Liver (tissue), 9 donors: ENCODE measurements around the gene ITPKC. TPM values are rescaled to one million over a fixed set of nuclear protein-coding genes. Genes with fewer than 3 reads are reported as not detected.

Experiments used
- DNase-seq: peaks from one replicate; pipeline ENCODE4 v3.0.0-alpha.2; 2017; ENCODE audit warnings: low spot score
- H3K27ac ChIP-seq, 2 donors: one replicate each; pipeline ENCODE4 v1.7.0; 2013; ENCODE audit warnings: inconsistent platforms in 2 of 2, low read length in 2 of 2, control low read depth in 1 of 2, low read depth in 1 of 2, mild to moderate bottlenecking in 1 of 2
- H3K27me3 ChIP-seq, 4 donors: one replicate each; pipeline versions ENCODE4 v1.6.1 to v1.7.0; 2013; ENCODE audit warnings: low read length in 3 of 4, inconsistent platforms in 1 of 4, mild to moderate bottlenecking in 1 of 4, moderate library complexity in 1 of 4; ENCODE audit not compliant: control insufficient read depth in 4 of 4, insufficient read depth in 4 of 4
- H3K36me3 ChIP-seq, 4 donors: one replicate each; pipeline versions ENCODE4 v1.6.1 to v1.7.0; 2013; ENCODE audit warnings: low read length in 3 of 4, mild to moderate bottlenecking in 3 of 4, low read depth in 1 of 4, moderate library complexity in 1 of 4; ENCODE audit not compliant: control insufficient read depth in 4 of 4, insufficient read depth in 3 of 4
- H3K4me1 ChIP-seq, 4 donors: one replicate each; pipeline versions ENCODE4 v1.6.1 to v1.7.0; 2013; ENCODE audit warnings: low read length in 3 of 4, mild to moderate bottlenecking in 3 of 4, moderate library complexity in 1 of 4; ENCODE audit not compliant: control insufficient read depth in 4 of 4, insufficient read depth in 4 of 4
- H3K4me3 ChIP-seq, 3 donors: one replicate each; pipeline versions ENCODE4 v1.6.1 to v1.7.0; 2013; ENCODE audit warnings: low read length in 3 of 3, control low read depth in 1 of 3, low read depth in 1 of 3, mild to moderate bottlenecking in 1 of 3
- H3K9ac ChIP-seq, 2 donors: one replicate each; pipeline ENCODE4 v1.7.0; 2013; ENCODE audit warnings: low read length in 2 of 2, mild to moderate bottlenecking in 2 of 2, moderate library complexity in 2 of 2, control low read depth in 1 of 2, low read depth in 1 of 2
- H3K9me3 ChIP-seq, 4 donors: one replicate each; pipeline versions ENCODE4 v1.6.1 to v1.7.0; 2013; ENCODE audit warnings: low read length in 3 of 4; ENCODE audit not compliant: control insufficient read depth in 4 of 4
- ATF3 ChIP-seq: IDR thresholded peaks from 2 replicates; pipeline ENCODE4 v1.6.1; 2016; ENCODE audit warnings: antibody characterized with exemption
- CTCF ChIP-seq: fragments of 150-350 bp; IDR thresholded peaks from 2 replicates; pipeline ENCODE4 v1.5.1; 2017; ENCODE audit warnings: improper control_type of control experiment, low read depth, low read length; ENCODE audit not compliant: missing input control
- EGR1 ChIP-seq, 2 donors: IDR thresholded peaks; 2 replicates each; pipeline ENCODE4 v1.6.1; 2016 to 2018; ENCODE audit warnings: antibody characterized with exemption in 2 of 2, low read depth in 2 of 2
- FOXA1 ChIP-seq: IDR thresholded peaks from 2 replicates; pipeline ENCODE4 v1.6.1; 2016; ENCODE audit warnings: antibody characterized with exemption
- FOXA2 ChIP-seq: IDR thresholded peaks from 2 replicates; pipeline ENCODE4 v1.6.1; 2016; ENCODE audit warnings: antibody characterized with exemption
- GABPA ChIP-seq, 2 donors: IDR thresholded peaks in 1 of 2; conservative IDR thresholded peaks in 1 of 2; 2 replicates each; pipeline ENCODE4 v1.6.1; 2016; ENCODE audit warnings: antibody characterized with exemption in 2 of 2, mild to moderate bottlenecking in 1 of 2, moderate library complexity in 1 of 2
- HNF4A ChIP-seq, 2 donors: conservative IDR thresholded peaks; 2 replicates each; pipeline ENCODE4 v1.6.1; 2016; ENCODE audit warnings: antibody characterized with exemption in 2 of 2, mild to moderate bottlenecking in 2 of 2
- HNF4G ChIP-seq: IDR thresholded peaks from 2 replicates; pipeline ENCODE4 v1.6.1; 2016; ENCODE audit warnings: antibody characterized with exemption
- JUND ChIP-seq, 2 donors: IDR thresholded peaks; 2 replicates each; pipeline ENCODE4 v1.6.1; 2016; ENCODE audit warnings: antibody characterized with exemption in 2 of 2
- MAX ChIP-seq: IDR thresholded peaks from 2 replicates; pipeline ENCODE4 v1.6.1; 2016; ENCODE audit warnings: antibody characterized with exemption
- NR2F2 ChIP-seq: IDR thresholded peaks from 2 replicates; pipeline ENCODE4 v1.6.1; 2016; ENCODE audit warnings: antibody characterized with exemption
- RAD21 ChIP-seq, 2 donors: IDR thresholded peaks; 2 replicates each; pipeline ENCODE4 v1.6.1; 2016; ENCODE audit warnings: antibody characterized with exemption in 2 of 2, mild to moderate bottlenecking in 2 of 2
- REST ChIP-seq: IDR thresholded peaks from 2 replicates; pipeline ENCODE4 v1.6.1; 2016; ENCODE audit warnings: antibody characterized with exemption, mild to moderate bottlenecking
- RXRA ChIP-seq, 2 donors: IDR thresholded peaks; 2 replicates each; pipeline ENCODE4 v1.6.1; 2017 to 2018; ENCODE audit warnings: antibody characterized with exemption in 2 of 2, mild to moderate bottlenecking in 1 of 2
- SP1 ChIP-seq: IDR thresholded peaks from 2 replicates; pipeline ENCODE4 v1.6.1; 2018; ENCODE audit warnings: antibody characterized with exemption, mild to moderate bottlenecking
- TAF1 ChIP-seq: conservative IDR thresholded peaks from 2 replicates; pipeline ENCODE4 v1.6.1; 2016; ENCODE audit warnings: antibody characterized with exemption, mild to moderate bottlenecking
- YY1 ChIP-seq: IDR thresholded peaks from 2 replicates; pipeline ENCODE4 v1.6.1; 2016; ENCODE audit warnings: antibody characterized with exemption, mild to moderate bottlenecking
- ZBTB33 ChIP-seq: IDR thresholded peaks from 2 replicates; pipeline ENCODE4 v1.6.1; 2016; ENCODE audit warnings: antibody characterized with exemption
- WGBS: extraction: QIAGEN DNeasy Blood & Tissue Kit; methylation state at CpG from one replicate; pipeline ENCODE4 v1.1.7; 2013; 5-methylcytosine and 5-hydroxymethylcytosine counted together
- polyA plus RNA-seq, 2 donors: library from polyadenylated mRNA; stranded (reverse) in 1 of 2; unstranded in 1 of 2; fragments of 200-250 nt in 1 of 2; fragments of >200 nt in 1 of 2; fragmentation: Nextera tagmentation in 1 of 2; extraction: Ambion mirVana in 1 of 2; gene quantifications; one replicate each; pipeline versions ENCODE4 v1.2.1 to v1.2.3, GENCODE V29; 2013 to 2015
- total RNA-seq, 2 donors: library from RNA; depleted of rRNA; stranded (reverse); fragments of >200 nt; gene quantifications; one replicate each; pipeline ENCODE4 v1.2.3, GENCODE V29; 2014
- donor health status: healthy.
- donor health status: healthy.
- donor health status: healthy.
- donor health status: healthy.
- donor health status: healthy.

ITPKC gene
- total and polyA plus RNA-seq, 4 donors = 4.2 to 12.5 (median 7.7) TPM

GRCh38 chr19:40700083-40700482, 16.8 kb upstream of the ITPKC start:
- no peak for DNase-seq
- Histone ChIP-seq H3K9me3 (no peaks in the 10 kb centered on the region), H3K36me3 (peaks cover 10 to 49% (median 26%) of the 10 kb centered on the region in 4 donors), H3K9ac (no peak overlapping the region), H3K4me1 (peaks cover 0 to 5% (median 0%) of the 10 kb centered on the region in 4 donors), H3K27ac (no peak overlapping the region), H3K4me3 (no peak overlapping the region), H3K27me3 (no peaks in the 10 kb centered on the region)
- 96% methylated on average over 9 of the region's 9 CpGs for WGBS
- TF ChIP-seq MAX = no peak

- no peak for TF ChIP-seq TAF1
- TF ChIP-seq HNF4A (conservative IDR thresholded peaks at IDR 0.05) = no peak
- no peak for TF ChIP-seq NR2F2
- TF ChIP-seq YY1 = no peak
- no peak for TF ChIP-seq RXRA (IDR thresholded peaks at IDR 0.05)
- TF ChIP-seq RAD21 (IDR thresholded peaks at IDR 0.05) = no peak
- TF ChIP-seq HNF4G = no peak
- no peak for TF ChIP-seq SP1
- no peak for TF ChIP-seq ZBTB33
- no peak for TF ChIP-seq ATF3
- TF ChIP-seq CTCF = no peak
- no peak for TF ChIP-seq JUND (IDR thresholded peaks at IDR 0.05)
- TF ChIP-seq REST = no peak
- no peak for TF ChIP-seq MAX
- TF ChIP-seq GABPA (IDR thresholded peaks at IDR 0.05 in 1 of 2, conservative IDR thresholded peaks at IDR 0.05 in 1 of 2) = no peak
- no peak for TF ChIP-seq EGR1 (IDR thresholded peaks at IDR 0.05; ENCODE audit: low read depth in 2 of 2)
- no peak for TF ChIP-seq FOXA1
- TF ChIP-seq FOXA2 = no peak
- DNase-seq = no peak
- Histone ChIP-seq H3K36me3 (peaks cover 15 to 50% (median 29%) of the 10 kb centered on the region in 4 donors), H3K4me1 (no peaks in the 10 kb centered on the region), H3K27ac (no peak overlapping the region), H3K27me3 (no peaks in the 10 kb centered on the region), H3K4me3 (no peak overlapping the region), H3K9me3 (no peaks in the 10 kb centered on the region), H3K9ac (no peak overlapping the region)
- WGBS = 95% methylated on average over 6 of the region's 6 CpGs
Observed at GRCh38 chr19:40701758-40702157, 15.2 kb upstream of the ITPKC start.
